Ecto neural progenitor cell (in vitro differentiated cells): ENCODE measurements around the gene DNHD1.

ENCODE experiments used
- DNase-seq: peaks from one replicate; pipeline ENCODE4 v3.0.0-alpha.2; 2018; ENCODE audit warnings: low spot score

The DNHD1 gene

GRCh38 chr11:6565325-6565724, 68.2 kb downstream of the DNHD1 start:
- DNase-seq, result no peak

GRCh38 chr11:6565988-6566703, 69.1 kb downstream of the DNHD1 start:
- no peak for DNase-seq

GRCh38 chr11:6566704-6567370, 69.8 kb downstream of the DNHD1 start:
- DNase-seq, result no peak

DNA sequence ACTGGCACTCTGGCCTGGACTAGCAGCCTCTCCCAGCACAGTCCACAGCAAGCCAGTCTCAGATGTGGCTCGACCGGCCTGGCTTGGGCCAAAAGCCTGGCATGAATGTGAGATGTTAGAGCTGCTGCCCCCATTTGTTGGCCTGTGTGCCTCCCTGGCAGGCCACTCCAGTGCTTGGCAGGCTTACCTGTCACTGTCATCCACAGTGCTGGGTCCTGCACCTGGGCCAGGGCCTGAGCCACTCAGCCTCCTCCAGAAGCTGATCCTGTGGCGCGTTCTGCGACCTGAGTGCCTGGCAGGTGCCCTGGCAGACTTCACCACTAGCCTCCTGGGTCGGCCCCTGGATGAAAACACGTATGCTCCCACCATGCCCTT, 70.3 kb downstream of the DNHD1 start:
- DNase-seq, result no peak

- DNase-seq, result no peak
Observed at GRCh38 chr11:6568191-6568918, 71.3 kb downstream of the DNHD1 start.

DNA sequence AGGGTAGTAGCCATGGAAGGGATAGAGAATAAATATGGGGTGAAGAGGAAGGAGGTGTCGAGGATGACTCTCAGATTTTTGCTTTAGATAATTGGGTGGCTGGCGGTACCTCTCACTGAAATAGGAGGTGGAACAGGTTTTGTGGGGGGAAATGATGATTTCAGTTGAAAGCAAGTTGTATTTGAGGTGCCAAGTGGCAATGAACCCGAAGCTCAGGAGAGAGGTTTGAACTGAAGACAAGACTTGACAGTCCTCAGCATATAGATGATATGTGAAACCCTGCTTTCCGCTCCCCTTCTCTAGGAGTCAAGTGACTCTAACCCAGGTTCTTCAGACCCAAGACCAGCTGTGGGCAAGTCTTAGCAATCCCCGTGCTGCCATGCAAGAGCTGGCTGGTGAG, 72.6 kb downstream of the DNHD1 start:
- no peak for DNase-seq

DNA sequence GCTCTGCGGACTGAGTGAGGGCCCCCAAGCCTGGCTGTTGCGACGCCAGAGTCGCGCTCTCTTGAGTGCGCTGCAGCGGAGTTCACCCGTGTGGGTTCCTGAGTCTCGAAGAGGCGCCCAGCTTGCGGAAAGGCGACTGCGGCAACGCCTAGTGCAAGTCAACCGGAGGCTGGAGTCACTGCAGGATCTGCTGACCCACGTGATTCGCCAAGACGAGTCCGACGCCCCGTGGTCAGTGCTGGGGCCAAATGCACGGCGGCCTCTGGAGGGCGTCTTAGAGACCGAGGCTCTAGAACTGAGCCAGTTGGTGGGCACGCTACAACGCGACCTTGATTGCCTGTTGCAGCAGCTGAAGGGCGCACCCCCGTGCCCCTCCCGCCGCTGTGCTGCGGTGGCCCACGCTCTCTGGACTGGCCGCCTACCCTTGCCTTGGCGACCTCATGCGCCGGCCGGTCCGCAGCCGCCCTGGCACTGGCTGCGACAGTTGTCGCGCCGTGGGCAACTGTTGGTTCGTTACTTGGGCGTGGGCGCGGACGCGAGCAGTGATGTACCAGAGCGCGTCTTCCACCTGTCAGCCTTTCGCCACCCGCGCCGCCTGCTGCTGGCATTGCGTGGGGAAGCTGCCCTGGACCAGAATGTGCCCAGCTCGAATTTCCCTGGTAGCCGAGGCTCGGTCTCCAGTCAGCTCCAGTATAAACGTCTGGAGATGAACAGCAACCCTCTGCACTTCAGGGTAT, 73.8 kb downstream of the DNHD1 start:
- DNase-seq, result no peak

- DNase-seq, result no peak
Observed at GRCh38 chr11:6571434-6572008, 74.4 kb downstream of the DNHD1 start.

DNA sequence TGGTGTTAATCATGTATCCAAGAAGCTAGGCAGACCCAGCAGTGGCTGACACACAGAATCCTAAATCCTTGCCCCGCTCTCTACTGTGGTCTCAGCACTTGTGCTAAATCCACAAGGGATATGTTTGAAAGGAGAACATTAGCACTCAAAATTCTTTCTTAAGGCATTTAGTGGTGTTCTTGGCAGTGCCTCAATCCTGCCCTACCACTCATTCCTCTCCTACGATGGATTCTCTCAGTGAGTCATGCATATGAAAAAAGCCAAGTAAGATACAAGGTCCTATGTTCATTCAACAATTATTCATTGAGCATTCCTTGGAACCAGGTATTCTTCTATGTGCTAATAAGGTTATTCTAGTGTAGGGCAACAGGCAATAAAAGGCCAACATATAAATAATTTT, 75.1 kb downstream of the DNHD1 start:
- DNase-seq, result no peak

GRCh38 chr11:6574816-6575715, 78.0 kb downstream of the DNHD1 start:
- no peak for DNase-seq

DNA sequence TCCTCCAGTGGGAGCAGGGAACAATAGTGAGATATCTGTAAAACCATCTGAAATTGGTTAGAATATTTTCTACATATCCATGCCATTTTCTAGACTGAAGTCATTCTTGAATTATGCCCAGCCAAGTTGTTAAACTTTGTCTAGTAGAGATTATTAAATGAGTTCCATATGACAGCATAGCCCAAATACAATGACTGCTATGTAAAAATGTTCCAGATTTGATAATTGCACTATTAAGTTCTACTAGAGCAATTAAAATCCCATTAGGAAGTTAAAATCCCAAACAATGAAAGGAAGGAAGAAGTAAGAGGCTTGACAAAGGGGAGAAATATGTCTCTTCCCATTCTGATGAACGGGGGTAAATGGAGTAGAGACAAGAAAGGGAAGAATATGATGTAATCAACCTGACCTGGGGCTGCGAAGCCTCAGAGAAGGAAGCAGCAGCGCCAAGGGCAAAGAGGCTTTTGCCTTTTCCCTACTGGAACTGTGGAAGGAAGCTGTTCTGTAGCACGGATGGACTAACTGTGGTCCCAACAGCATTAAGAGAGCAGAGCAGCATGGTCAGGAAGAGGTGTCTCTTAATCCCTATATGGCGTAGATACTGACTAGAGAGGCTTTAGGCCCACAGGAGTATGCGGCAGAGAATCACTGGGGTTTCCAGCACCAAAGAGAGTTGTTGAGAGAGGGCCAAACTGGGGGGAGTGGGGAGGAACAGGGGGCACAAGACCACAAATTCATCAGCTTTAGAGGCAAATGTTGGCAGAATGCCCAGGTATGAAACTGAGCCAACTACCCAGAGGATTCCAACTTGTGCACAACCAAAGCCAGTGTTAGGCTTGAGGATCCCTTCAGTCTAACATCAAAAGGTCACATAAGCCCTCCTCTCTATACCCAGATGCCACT, 79.6 kb downstream of the DNHD1 start:
- no peak for DNase-seq

GRCh38 chr11:6578134-6578533, 81.1 kb downstream of the DNHD1 start:
- DNase-seq, result no peak

GRCh38 chr11:6579681-6580080, 82.6 kb downstream of the DNHD1 start:
- no peak for DNase-seq

DNA sequence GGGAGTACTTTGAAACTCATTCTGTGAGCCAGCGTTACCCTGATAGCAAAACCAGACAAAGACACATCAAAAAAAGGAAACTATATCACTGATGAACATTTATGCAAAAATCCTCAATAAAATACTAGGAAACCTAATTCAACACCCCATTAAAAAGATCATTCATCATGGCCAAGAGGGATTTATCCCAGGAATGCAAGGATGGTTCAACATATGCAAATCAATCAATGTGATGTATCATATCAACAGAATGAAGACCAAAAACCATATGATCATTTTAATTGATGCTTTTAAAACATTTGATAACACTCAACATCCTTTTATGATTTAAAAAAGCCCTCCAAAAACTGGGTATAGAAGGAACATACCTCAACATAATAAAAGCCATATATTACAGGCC, 86.5 kb downstream of the DNHD1 start:
- DNase-seq, result no peak

GRCh38 chr11:6584528-6584927, 87.4 kb downstream of the DNHD1 start:
- DNase-seq, result no peak

GRCh38 chr11:6586434-6587359, 89.6 kb downstream of the DNHD1 start:
- DNase-seq, result peak; percentile 74

DNA sequence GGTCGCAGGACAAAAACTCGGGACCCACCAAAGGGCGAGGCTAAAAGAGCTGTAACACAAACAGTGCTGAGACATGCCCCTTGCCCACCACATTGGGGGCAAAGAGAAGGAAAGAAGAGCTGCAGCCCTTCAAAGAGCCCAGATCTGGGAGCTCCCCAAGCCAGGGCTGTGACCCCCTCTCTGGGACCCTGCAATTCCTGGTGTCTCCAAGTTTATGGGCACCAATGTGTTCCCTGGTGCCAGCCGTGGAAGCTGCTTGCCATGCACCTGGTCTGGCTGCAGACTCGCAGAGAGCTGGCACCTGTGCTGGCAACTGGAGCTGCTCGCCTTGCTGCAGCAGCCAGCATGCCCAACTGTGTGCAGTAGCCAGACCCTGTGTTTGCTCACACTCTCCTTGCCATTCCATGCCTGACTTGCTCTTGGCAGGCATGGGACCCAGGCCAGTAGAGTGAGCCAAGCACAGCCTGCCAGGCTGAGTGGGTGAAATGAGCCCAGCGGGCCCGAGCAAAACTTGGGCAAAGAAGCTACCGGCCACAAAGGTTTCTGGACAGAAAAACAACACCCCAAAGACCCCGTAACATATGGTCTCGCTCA, 90.4 kb downstream of the DNHD1 start:
- peak; percentile 46 for DNase-seq

DNA sequence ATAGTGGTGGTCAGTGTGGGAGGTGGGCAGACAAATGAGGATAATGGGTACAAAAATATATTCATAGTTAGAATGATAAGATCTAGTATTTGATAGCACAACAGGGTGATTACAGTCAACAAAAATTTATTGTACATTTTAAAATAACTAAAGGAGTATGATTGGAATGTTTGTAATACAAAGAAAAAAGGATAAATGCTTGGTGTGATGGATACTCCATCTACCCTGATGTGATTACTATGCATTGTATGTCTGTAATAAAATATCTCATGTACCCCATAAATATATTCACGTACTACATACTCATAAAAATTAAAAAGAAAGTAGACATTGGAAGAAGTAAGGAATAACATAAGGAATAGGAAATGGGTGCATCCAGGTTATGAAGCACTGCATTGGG, 90.9 kb downstream of the DNHD1 start:
- DNase-seq, result no peak
